ENCODE measurements around the gene FEZF2. TPM values are rescaled to one million over a fixed set of nuclear protein-coding genes. Genes with fewer than 3 reads are reported as not detected.

The FEZF2 gene
- total RNA-seq, 1 experiment from 2014 or later = not detected

DNA sequence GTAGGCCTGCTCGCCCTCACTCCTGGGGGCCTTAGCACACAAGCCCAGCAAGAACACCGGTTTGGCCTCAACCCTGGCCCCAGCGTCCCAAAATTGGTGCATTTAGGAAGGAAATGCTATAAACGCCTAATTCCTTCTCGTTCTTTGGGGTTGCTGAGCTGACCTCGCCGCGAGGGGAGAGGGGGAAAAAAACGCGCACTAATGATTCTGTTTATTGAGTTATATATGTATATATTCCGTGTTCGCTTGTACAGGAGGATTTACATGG, 3.9 kb downstream of the FEZF2 start:
- Histone ChIP-seq H3K36me3 (no peaks in the 10 kb centered on the region), H3K27me3 (replicated peaks) (peaks cover 75% of the 10 kb centered on the region), H3K4me3 (no peak overlapping the region)

GRCh38 chr3:62368705-62369475, 4.5 kb downstream of the FEZF2 start:
- H3K36me3 ChIP-seq = no peaks in the 10 kb centered on the region
- H3K4me1 ChIP-seq (replicated peaks) = no peaks in the 10 kb centered on the region
- H3K4me3 ChIP-seq = no peak overlapping the region
- peaks cover 70% of the 10 kb centered on the region for H3K27me3 ChIP-seq (replicated peaks)
- no peak overlapping the region for H3K27ac ChIP-seq
- H3K9me3 ChIP-seq (replicated peaks) = no peaks in the 10 kb centered on the region
- no peak for DNase-seq (ENCODE audit: low read depth in 1 of 2, low spot score in 2 of 2)

More for the DNA sequence above, 3.9 kb downstream of the FEZF2 start:
- Histone ChIP-seq H3K9me3 (replicated peaks) (no peaks in the 10 kb centered on the region), H3K27ac (no peak overlapping the region), H3K4me1 (replicated peaks) (no peaks in the 10 kb centered on the region)
- DNase-seq (ENCODE audit: low read depth in 1 of 2, low spot score in 2 of 2) = no peak

GRCh38 chr3:62368290-62368704, 5.1 kb downstream of the FEZF2 start:
- DNase-seq (ENCODE audit: low read depth in 1 of 2, low spot score in 2 of 2) = no peak
- H3K4me3 ChIP-seq = no peak overlapping the region
- no peaks in the 10 kb centered on the region for H3K4me1 ChIP-seq (replicated peaks)
- H3K36me3 ChIP-seq = no peaks in the 10 kb centered on the region
- H3K27ac ChIP-seq = no peak overlapping the region
- H3K27me3 ChIP-seq (replicated peaks) = peaks cover 66% of the 10 kb centered on the region
- no peaks in the 10 kb centered on the region for H3K9me3 ChIP-seq (replicated peaks)

- Histone ChIP-seq H3K4me1 (replicated peaks) (no peaks in the 10 kb centered on the region), H3K9me3 (replicated peaks) (no peaks in the 10 kb centered on the region), H3K27ac (no peak overlapping the region), H3K4me3 (no peak overlapping the region), H3K27me3 (replicated peaks) (peaks cover 65% of the 10 kb centered on the region), H3K36me3 (no peaks in the 10 kb centered on the region)
- no peak for DNase-seq (ENCODE audit: low read depth in 1 of 2, low spot score in 2 of 2)
Observed at GRCh38 chr3:62367763-62368195, 5.6 kb downstream of the FEZF2 start.

- Histone ChIP-seq H3K36me3 (no peaks in the 10 kb centered on the region), H3K27ac (no peak overlapping the region), H3K27me3 (replicated peaks) (peaks cover 49% of the 10 kb centered on the region), H3K4me1 (replicated peaks) (no peaks in the 10 kb centered on the region), H3K9me3 (replicated peaks) (no peaks in the 10 kb centered on the region), H3K4me3 (no peak overlapping the region)
- no peak for DNase-seq (ENCODE audit: low read depth in 1 of 2, low spot score in 2 of 2)
Observed at GRCh38 chr3:62366126-62366484, 7.2 kb downstream of the FEZF2 start.

GRCh38 chr3:62365391-62366125, 7.8 kb downstream of the FEZF2 start:
- H3K27ac ChIP-seq = no peak overlapping the region
- H3K27me3 ChIP-seq (replicated peaks) = peaks cover 46% of the 10 kb centered on the region
- H3K36me3 ChIP-seq = no peaks in the 10 kb centered on the region
- H3K9me3 ChIP-seq (replicated peaks) = no peaks in the 10 kb centered on the region
- H3K4me1 ChIP-seq (replicated peaks) = no peaks in the 10 kb centered on the region
- no peak overlapping the region for H3K4me3 ChIP-seq
- no peak for DNase-seq (ENCODE audit: low read depth in 1 of 2, low spot score in 2 of 2)

DNA sequence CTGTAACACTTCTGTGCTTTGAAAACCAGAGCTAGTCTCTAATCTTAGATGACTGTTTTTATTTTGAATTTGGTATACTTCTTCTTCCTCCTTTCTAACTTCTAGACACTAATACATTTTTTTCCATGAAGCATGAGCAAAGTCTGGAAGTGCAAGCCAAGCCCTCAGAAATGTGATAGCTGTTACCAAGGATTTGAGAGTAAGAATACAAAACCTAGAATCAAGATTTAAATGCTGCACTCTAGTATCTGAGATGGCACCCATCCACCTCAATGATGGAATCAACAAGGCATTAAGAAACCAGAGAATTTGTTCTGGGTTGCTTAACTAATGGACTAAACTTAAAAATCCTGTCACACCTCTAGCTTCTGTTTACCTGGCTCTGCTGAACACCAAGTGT, 9.2 kb downstream of the FEZF2 start:
- Histone ChIP-seq H3K27me3 (replicated peaks) (peaks cover 32% of the 10 kb centered on the region), H3K27ac (no peak overlapping the region), H3K4me1 (replicated peaks) (no peaks in the 10 kb centered on the region), H3K4me3 (no peak overlapping the region), H3K9me3 (replicated peaks) (no peaks in the 10 kb centered on the region), H3K36me3 (no peaks in the 10 kb centered on the region)
- DNase-seq (ENCODE audit: low read depth in 1 of 2, low spot score in 2 of 2) = no peak

- no peaks in the 10 kb centered on the region for H3K9me3 ChIP-seq (replicated peaks)
- H3K27me3 ChIP-seq (replicated peaks) = peaks cover 24% of the 10 kb centered on the region
- H3K27ac ChIP-seq = no peak overlapping the region
- H3K4me1 ChIP-seq (replicated peaks) = no peaks in the 10 kb centered on the region
- DNase-seq (ENCODE audit: low read depth in 1 of 2, low spot score in 2 of 2) = no peak
- H3K4me3 ChIP-seq = no peak overlapping the region
- H3K36me3 ChIP-seq = no peaks in the 10 kb centered on the region
Observed at GRCh38 chr3:62363275-62363674, 10.1 kb downstream of the FEZF2 start.

GRCh38 chr3:62361824-62362223, 11.5 kb downstream of the FEZF2 start:
- no peaks in the 10 kb centered on the region for H3K4me1 ChIP-seq (replicated peaks)

DNA sequence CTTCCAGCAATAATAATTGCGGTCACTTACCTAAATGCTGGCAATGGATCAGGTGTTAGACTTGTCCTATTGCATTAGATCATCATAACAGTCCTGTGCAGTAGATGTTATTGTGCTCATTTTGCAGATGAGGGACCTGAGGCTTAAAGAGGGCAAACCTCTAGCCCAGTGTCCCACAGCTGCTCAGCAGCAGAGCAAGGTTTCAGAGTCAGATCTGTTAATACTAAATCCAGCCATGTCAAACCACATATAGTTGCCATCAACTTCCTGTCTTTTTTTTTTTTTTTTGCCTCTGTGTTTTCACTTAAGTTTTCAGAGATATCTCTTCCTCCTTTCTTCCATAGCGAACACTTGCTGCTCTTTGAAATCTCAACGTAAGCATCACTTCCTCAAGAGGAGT, 12.1 kb downstream of the FEZF2 start:
- Histone ChIP-seq H3K27me3 (replicated peaks) (0 out of 2 replicates have a peak, but pooled peaks cover 6% of the 10 kb centered on the region), H3K4me3 (no peak overlapping the region), H3K27ac (no peak overlapping the region), H3K4me1 (replicated peaks) (no peaks in the 10 kb centered on the region), H3K36me3 (no peaks in the 10 kb centered on the region), H3K9me3 (replicated peaks) (no peaks in the 10 kb centered on the region)
- DNase-seq (ENCODE audit: low read depth in 1 of 2, low spot score in 2 of 2) = no peak

More at GRCh38 chr3:62361824-62362223, 11.5 kb downstream of the FEZF2 start:
- DNase-seq (ENCODE audit: low read depth in 1 of 2, low spot score in 2 of 2) = no peak
- no peaks in the 10 kb centered on the region for H3K9me3 ChIP-seq (replicated peaks)
- no peaks in the 10 kb centered on the region for H3K36me3 ChIP-seq
- no peak overlapping the region for H3K27ac ChIP-seq
- H3K27me3 ChIP-seq (replicated peaks) = peaks cover 9% of the 10 kb centered on the region
- no peak overlapping the region for H3K4me3 ChIP-seq

- no peak overlapping the region for H3K4me3 ChIP-seq
- no peaks in the 10 kb centered on the region for H3K4me1 ChIP-seq (replicated peaks)
- DNase-seq (ENCODE audit: low read depth in 1 of 2, low spot score in 2 of 2) = no peak
- H3K9me3 ChIP-seq (replicated peaks) = no peaks in the 10 kb centered on the region
- H3K27ac ChIP-seq = no peak overlapping the region
- H3K36me3 ChIP-seq = no peaks in the 10 kb centered on the region
- no peaks in the 10 kb centered on the region for H3K27me3 ChIP-seq (replicated peaks)
Observed at GRCh38 chr3:62359531-62359930, 13.8 kb downstream of the FEZF2 start.

DNA sequence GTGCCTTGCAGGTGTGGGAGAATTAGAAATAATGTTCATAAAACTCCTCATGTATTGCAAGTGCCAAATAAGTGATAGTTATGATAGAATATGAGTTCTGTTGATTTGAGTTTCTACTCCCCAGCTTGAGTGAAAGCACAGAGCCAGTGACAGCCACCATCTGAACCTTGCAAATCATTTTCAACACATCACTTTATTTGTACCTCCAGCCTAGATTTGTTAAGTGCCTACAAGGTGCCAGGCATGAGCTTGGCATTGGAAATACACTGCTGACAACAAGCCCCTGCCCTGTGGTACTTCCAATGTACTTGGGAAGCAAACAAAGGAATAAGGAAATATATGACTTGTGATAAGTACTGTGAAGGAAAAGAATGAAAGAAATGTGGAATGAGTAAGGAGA, 17.0 kb downstream of the FEZF2 start:
- H3K36me3 ChIP-seq = no peaks in the 10 kb centered on the region
- no peaks in the 10 kb centered on the region for H3K27me3 ChIP-seq (replicated peaks)
- no peaks in the 10 kb centered on the region for H3K4me1 ChIP-seq (replicated peaks)
- no peak for DNase-seq (ENCODE audit: low read depth in 1 of 2, low spot score in 2 of 2)
- H3K27ac ChIP-seq = no peak overlapping the region
- H3K9me3 ChIP-seq (replicated peaks) = no peaks in the 10 kb centered on the region
- no peak overlapping the region for H3K4me3 ChIP-seq

DNA sequence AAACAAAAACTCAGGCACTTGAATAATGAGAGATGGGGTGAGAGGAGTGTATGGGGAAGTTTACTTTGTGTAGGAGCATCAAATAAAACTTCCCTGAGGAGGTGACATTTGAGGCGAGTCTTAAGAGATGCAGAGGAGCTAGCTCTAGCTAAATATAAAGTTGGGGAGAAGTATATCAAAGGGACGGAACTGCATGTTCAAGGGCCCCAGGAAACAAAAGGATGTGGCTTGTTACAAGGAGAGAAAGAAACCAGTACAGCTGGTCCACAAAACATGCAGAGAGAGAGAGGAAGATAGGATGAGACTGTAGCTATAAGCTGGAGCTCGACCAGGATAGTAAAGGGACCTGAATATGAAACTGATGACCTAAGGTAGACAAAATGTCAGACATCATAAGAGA, 17.6 kb downstream of the FEZF2 start:
- no peaks in the 10 kb centered on the region for H3K9me3 ChIP-seq (replicated peaks)
- no peaks in the 10 kb centered on the region for H3K27me3 ChIP-seq (replicated peaks)
- no peaks in the 10 kb centered on the region for H3K4me1 ChIP-seq (replicated peaks)
- no peak overlapping the region for H3K4me3 ChIP-seq
- no peaks in the 10 kb centered on the region for H3K36me3 ChIP-seq
- no peak overlapping the region for H3K27ac ChIP-seq
- no peak for DNase-seq (ENCODE audit: low read depth in 1 of 2, low spot score in 2 of 2)

- H3K9me3 ChIP-seq (replicated peaks) = no peaks in the 10 kb centered on the region
- no peak overlapping the region for H3K4me3 ChIP-seq
- no peak for DNase-seq (ENCODE audit: low read depth in 1 of 2, low spot score in 2 of 2)
- no peaks in the 10 kb centered on the region for H3K27me3 ChIP-seq (replicated peaks)
- no peak overlapping the region for H3K27ac ChIP-seq
- no peaks in the 10 kb centered on the region for H3K36me3 ChIP-seq
- no peaks in the 10 kb centered on the region for H3K4me1 ChIP-seq (replicated peaks)
Observed at GRCh38 chr3:62343755-62344154, 29.6 kb downstream of the FEZF2 start.

Measured in SJSA1 (cell line).